Measurements from ENCODE around the gene GALT. TPM values are rescaled to one million over a fixed set of nuclear protein-coding genes. Genes with fewer than 3 reads are reported as not detected.

GALT gene
- total RNA-seq, 1 experiment from 2014 or later: 45.4 TPM

GRCh38 chr9:34610434-34611206 lies 35.9 kb upstream of the GALT start:
- Histone ChIP-seq H4K20me1 (ENCODE audit: insufficient read depth, low read depth, low read length) (no peaks in the 10 kb centered on the region), H3K9ac (ENCODE audit: low read length) (peak overlapping the region; percentile 99), H3K27me3 (ENCODE audit: low read length) (no peaks in the 10 kb centered on the region), H3K9me2 (replicated peaks; ENCODE audit: insufficient read depth, low read length) (no peaks in the 10 kb centered on the region), H3K4me1 (ENCODE audit: low read length) (peaks cover 24% of the 10 kb centered on the region), H3K9me3 (ENCODE audit: low read length) (no peaks in the 10 kb centered on the region), H3K4me3 (ENCODE audit: low read length) (peak overlapping the region; percentile 100), H2AFZ (ENCODE audit: low read length) (no peak overlapping the region), H3K79me2 (ENCODE audit: low read length) (peaks cover 12% of the 10 kb centered on the region), H3K27ac (ENCODE audit: low read length) (no peak overlapping the region), H3K4me2 (ENCODE audit: low read depth, low read length, poor library complexity, severe bottlenecking) (peak overlapping the region; percentile 95), H3K36me3 (ENCODE audit: insufficient read depth, low read length) (no peaks in the 10 kb centered on the region)
- peak; percentile 41 for DNase-seq

- H3K79me2 ChIP-seq (ENCODE audit: low read length): peaks cover 12% of the 10 kb centered on the region
- H3K4me2 ChIP-seq (ENCODE audit: low read depth, low read length, poor library complexity, severe bottlenecking): peak overlapping the region; percentile 95
- H3K9ac ChIP-seq (ENCODE audit: low read length): peak overlapping the region; percentile 99
- no peak overlapping the region; the same call in 1 of the 2 replicates for H3K27ac ChIP-seq (ENCODE audit: low read length)
- H3K27me3 ChIP-seq (ENCODE audit: low read length): no peaks in the 10 kb centered on the region
- H2AFZ ChIP-seq (ENCODE audit: low read length): peak overlapping the region; percentile 31; the same call in 1 of the 2 replicates
- no peak for DNase-seq
- H3K36me3 ChIP-seq (ENCODE audit: insufficient read depth, low read length): no peaks in the 10 kb centered on the region
- H3K9me3 ChIP-seq (ENCODE audit: low read length): no peaks in the 10 kb centered on the region
- H3K4me3 ChIP-seq (ENCODE audit: low read length): peak overlapping the region; percentile 100
- H4K20me1 ChIP-seq (ENCODE audit: insufficient read depth, low read depth, low read length): no peaks in the 10 kb centered on the region
- H3K9me2 ChIP-seq (replicated peaks; ENCODE audit: insufficient read depth, low read length): no peaks in the 10 kb centered on the region
- peaks cover 24% of the 10 kb centered on the region for H3K4me1 ChIP-seq (ENCODE audit: low read length)
These were observed 35.1 kb upstream of the GALT start for GRCh38 chr9:34611251-34611810.

GRCh38 chr9:34611811-34612787 lies 34.4 kb upstream of the GALT start, which contains the start of gene RPP25L:
TSS of gene RPP25L (minus strand) at chr9:34612097. CDS start at chr9:34611296, 801 bp downstream.
- Histone ChIP-seq H3K27ac (ENCODE audit: low read length) (peak within 1 kb of the TSS; percentile 40; the same call in 1 of the 2 replicates), H2AFZ (ENCODE audit: low read length) (peak within 1 kb of the TSS; percentile 31), H3K9me2 (replicated peaks; ENCODE audit: insufficient read depth, low read length) (no peaks in the 10 kb centered on the region), H4K20me1 (ENCODE audit: insufficient read depth, low read depth, low read length) (no peaks in the 10 kb centered on the region), H3K27me3 (ENCODE audit: low read length) (no peaks in the 10 kb centered on the region), H3K4me3 (ENCODE audit: low read length) (peak within 1 kb of the TSS; percentile 100), H3K79me2 (ENCODE audit: low read length) (peaks cover 12% of the 10 kb centered on the region), H3K4me2 (ENCODE audit: low read depth, low read length, poor library complexity, severe bottlenecking) (peak within 1 kb of the TSS; percentile 95), H3K36me3 (ENCODE audit: insufficient read depth, low read length) (no peaks in the 10 kb centered on the region), H3K4me1 (ENCODE audit: low read length) (peaks cover 24% of the 10 kb centered on the region), H3K9ac (ENCODE audit: low read length) (peak within 1 kb of the TSS; percentile 99), H3K9me3 (ENCODE audit: low read length) (no peaks in the 10 kb centered on the region)
- DNase-seq: peak; percentile 96

GRCh38 chr9:34612788-34613390 lies 33.6 kb upstream of the GALT start:
- peak overlapping the region; percentile 99 for H3K9ac ChIP-seq (ENCODE audit: low read length)
- no peaks in the 10 kb centered on the region for H4K20me1 ChIP-seq (ENCODE audit: insufficient read depth, low read depth, low read length)
- H2AFZ ChIP-seq (ENCODE audit: low read length): 0 out of 2 replicates have a peak overlapping the region, but pooled peaks have one; percentile 31
- H3K4me1 ChIP-seq (ENCODE audit: low read length): peaks cover 24% of the 10 kb centered on the region
- 0 out of 2 replicates have a peak overlapping the region, but pooled peaks have one; percentile 40 for H3K27ac ChIP-seq (ENCODE audit: low read length)
- H3K4me2 ChIP-seq (ENCODE audit: low read depth, low read length, poor library complexity, severe bottlenecking): peak overlapping the region; percentile 95
- no peaks in the 10 kb centered on the region for H3K36me3 ChIP-seq (ENCODE audit: insufficient read depth, low read length)
- DNase-seq: peak; percentile 94
- H3K9me2 ChIP-seq (replicated peaks; ENCODE audit: insufficient read depth, low read length): no peaks in the 10 kb centered on the region
- peak overlapping the region; percentile 100 for H3K4me3 ChIP-seq (ENCODE audit: low read length)
- H3K9me3 ChIP-seq (ENCODE audit: low read length): no peaks in the 10 kb centered on the region
- no peaks in the 10 kb centered on the region for H3K27me3 ChIP-seq (ENCODE audit: low read length)
- H3K79me2 ChIP-seq (ENCODE audit: low read length): peaks cover 12% of the 10 kb centered on the region

- Histone ChIP-seq H2AFZ (ENCODE audit: low read length) (no peak overlapping the region), H3K27ac (ENCODE audit: low read length) (no peak overlapping the region), H3K4me2 (ENCODE audit: low read depth, low read length, poor library complexity, severe bottlenecking) (no peak overlapping the region), H3K9me2 (replicated peaks; ENCODE audit: insufficient read depth, low read length) (no peaks in the 10 kb centered on the region), H4K20me1 (ENCODE audit: insufficient read depth, low read depth, low read length) (no peaks in the 10 kb centered on the region), H3K4me3 (ENCODE audit: low read length) (no peak overlapping the region), H3K9ac (ENCODE audit: low read length) (no peak overlapping the region), H3K36me3 (ENCODE audit: insufficient read depth, low read length) (no peaks in the 10 kb centered on the region), H3K27me3 (ENCODE audit: low read length) (no peaks in the 10 kb centered on the region), H3K79me2 (ENCODE audit: low read length) (peaks cover 28% of the 10 kb centered on the region), H3K4me1 (ENCODE audit: low read length) (peaks cover 36% of the 10 kb centered on the region), H3K9me3 (ENCODE audit: low read length) (no peaks in the 10 kb centered on the region)
- no peak for DNase-seq
These were observed 31.3 kb upstream of the GALT start for GRCh38 chr9:34615132-34615531.

- H3K27me3 ChIP-seq (ENCODE audit: low read length): no peaks in the 10 kb centered on the region
- peak within 1 kb of the TSS; percentile 91 for H3K4me3 ChIP-seq (ENCODE audit: low read length)
- H3K9ac ChIP-seq (ENCODE audit: low read length): peak within 1 kb of the TSS; percentile 86
- peaks cover 17% of the 10 kb centered on the region for H3K4me1 ChIP-seq (ENCODE audit: low read length)
- H3K9me3 ChIP-seq (ENCODE audit: low read length): no peaks in the 10 kb centered on the region
- no peak within 1 kb of the TSS for H3K27ac ChIP-seq (ENCODE audit: low read length)
- no peaks in the 10 kb centered on the region for H3K9me2 ChIP-seq (replicated peaks; ENCODE audit: insufficient read depth, low read length)
- no peaks in the 10 kb centered on the region for H3K36me3 ChIP-seq (ENCODE audit: insufficient read depth, low read length)
- peak within 1 kb of the TSS; percentile 86 for H3K4me2 ChIP-seq (ENCODE audit: low read depth, low read length, poor library complexity, severe bottlenecking)
- DNase-seq: peak; percentile 98
- H4K20me1 ChIP-seq (ENCODE audit: insufficient read depth, low read depth, low read length): no peaks in the 10 kb centered on the region
- peak within 1 kb of the TSS; percentile 78; the same call in 1 of the 2 replicates for H2AFZ ChIP-seq (ENCODE audit: low read length)
- H3K79me2 ChIP-seq (ENCODE audit: low read length): peaks cover 16% of the 10 kb centered on the region
These were observed 26.1 kb upstream of the GALT start, which contains the start of gene DCTN3 for GRCh38 chr9:34620061-34620994. TSS of gene DCTN3 (minus strand) at chr9:34620495. CDS start at chr9:34620464, 31 bp downstream.
